ENCODE measurements around the gene ACSL6. TPM values are rescaled to one million over a fixed set of nuclear protein-coding genes. Genes with fewer than 3 reads are reported as not detected.

The ACSL6 gene
- total RNA-seq, 1 experiment from 2014 or later = 4.8 TPM

DNA sequence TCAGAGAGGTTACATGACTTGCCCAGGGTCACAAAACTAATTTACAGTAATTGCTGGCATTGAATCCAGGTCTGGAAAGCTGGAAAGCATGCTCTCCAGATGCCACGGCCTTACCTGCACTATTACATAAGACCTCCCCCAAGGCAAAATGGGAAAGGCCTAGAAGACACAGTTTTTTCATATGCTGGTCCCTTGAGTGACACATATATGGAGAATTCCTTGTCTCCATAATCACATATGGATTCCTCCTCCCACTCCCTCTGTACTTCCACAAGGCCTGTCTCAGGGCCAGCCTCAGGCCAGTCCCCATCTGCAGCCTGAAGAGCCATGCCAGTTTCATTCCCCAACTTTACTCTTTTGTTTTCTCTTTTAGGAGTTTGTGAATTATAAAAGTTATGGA, 37.4 kb downstream of the ACSL6 start:
- H3K36me3 Mint-ChIP-seq = no peaks in the 10 kb centered on the region
- ChIA-PET POLR2A (no interaction called here), CTCF (no interaction called here)
- no peak for TF ChIP-seq MYBL2 (CRISPR knock-in tag; IDR thresholded peaks at IDR 0.05)
- TF ChIP-seq, protein P1, sequence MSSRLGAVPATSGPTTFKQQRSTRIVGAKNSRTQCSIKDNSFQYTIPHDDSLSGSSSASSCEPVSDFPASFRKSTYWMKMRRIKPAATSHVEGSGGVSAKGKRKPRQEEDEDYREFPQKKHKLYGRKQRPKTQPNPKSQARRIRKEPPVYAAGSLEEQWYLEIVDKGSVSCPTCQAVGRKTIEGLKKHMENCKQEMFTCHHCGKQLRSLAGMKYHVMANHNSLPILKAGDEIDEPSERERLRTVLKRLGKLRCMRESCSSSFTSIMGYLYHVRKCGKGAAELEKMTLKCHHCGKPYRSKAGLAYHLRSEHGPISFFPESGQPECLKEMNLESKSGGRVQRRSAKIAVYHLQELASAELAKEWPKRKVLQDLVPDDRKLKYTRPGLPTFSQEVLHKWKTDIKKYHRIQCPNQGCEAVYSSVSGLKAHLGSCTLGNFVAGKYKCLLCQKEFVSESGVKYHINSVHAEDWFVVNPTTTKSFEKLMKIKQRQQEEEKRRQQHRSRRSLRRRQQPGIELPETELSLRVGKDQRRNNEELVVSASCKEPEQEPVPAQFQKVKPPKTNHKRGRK (CRISPR knock-in tag; IDR thresholded peaks at IDR 0.05; ENCODE audit: borderline replicate concordance) = no peak
- no peak overlapping the region for H3K27ac Mint-ChIP-seq
- H3K4me3 Mint-ChIP-seq = no peak overlapping the region
- peaks cover 19% of the 10 kb centered on the region for H3K4me1 Mint-ChIP-seq
- no peaks in the 10 kb centered on the region; the same call in 1 of the 2 replicates for H3K27me3 Mint-ChIP-seq (ENCODE audit: low read depth)
- no peak for DNase-seq (ENCODE audit: low spot score)
- 0 out of 2 replicates have a peak, but pooled peaks cover 3% of the 10 kb centered on the region for H3K9me3 Mint-ChIP-seq
- ATAC-seq = no peak

DNA sequence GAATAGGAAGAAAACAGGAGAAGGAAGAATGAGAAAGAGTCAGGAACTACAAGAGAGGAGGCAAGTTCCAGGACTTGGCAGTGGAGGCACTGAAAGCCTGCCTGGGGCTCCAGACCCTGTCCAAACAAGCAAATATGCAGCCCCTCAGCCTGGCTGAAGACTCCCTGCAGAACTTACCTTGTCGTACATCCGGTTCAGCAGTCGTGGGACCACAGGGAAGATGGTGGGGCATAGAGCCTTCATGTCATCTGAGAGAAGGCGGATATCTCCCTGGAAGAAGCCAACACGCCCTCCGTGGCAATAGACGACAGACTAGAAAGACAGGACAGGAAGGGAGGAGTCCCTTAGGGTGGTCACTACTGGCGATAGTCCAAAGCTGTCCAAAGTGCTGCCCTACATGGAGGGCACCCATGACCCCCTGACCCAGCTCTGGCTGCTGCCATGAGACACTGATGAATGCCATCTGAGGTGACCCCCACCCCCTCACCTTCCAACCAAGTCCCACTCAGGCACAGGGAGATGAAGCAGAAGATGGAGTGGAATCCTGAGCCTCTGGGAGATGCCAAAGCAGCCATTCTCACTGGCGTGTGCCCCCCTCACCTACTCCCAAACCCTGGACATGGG, 38.3 kb downstream of the ACSL6 start:
- ChIA-PET POLR2A (no interaction called here), CTCF (no interaction called here)
- peaks cover 19% of the 10 kb centered on the region for H3K4me1 Mint-ChIP-seq
- TF ChIP-seq RELA (CRISPR knock-in tag; IDR thresholded peaks at IDR 0.05; ENCODE audit: borderline replicate concordance) (no peak), FOXK1 (CRISPR knock-in tag; IDR thresholded peaks at IDR 0.05) (no peak), RORB (CRISPR knock-in tag; IDR thresholded peaks at IDR 0.05) (no peak), TP53 (CRISPR knock-in tag; IDR thresholded peaks at IDR 0.05) (no peak), GRHL2 (CRISPR knock-in tag; IDR thresholded peaks at IDR 0.05; ENCODE audit: insufficient replicate concordance, severe bottlenecking) (no peak), NFATC4 (CRISPR knock-in tag; IDR thresholded peaks at IDR 0.05) (no peak), MYBL2 (CRISPR knock-in tag; IDR thresholded peaks at IDR 0.05) (no peak), ZNF317 (CRISPR knock-in tag; IDR thresholded peaks at IDR 0.05; ENCODE audit: borderline replicate concordance, low read depth) (no peak), ZNF671 (CRISPR knock-in tag; IDR thresholded peaks at IDR 0.05) (no peak)
- TF ChIP-seq, protein P2, sequence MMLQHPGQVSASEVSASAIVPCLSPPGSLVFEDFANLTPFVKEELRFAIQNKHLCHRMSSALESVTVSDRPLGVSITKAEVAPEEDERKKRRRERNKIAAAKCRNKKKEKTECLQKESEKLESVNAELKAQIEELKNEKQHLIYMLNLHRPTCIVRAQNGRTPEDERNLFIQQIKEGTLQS (CRISPR knock-in tag; conservative IDR thresholded peaks at IDR 0.05) = no peak
- TF ChIP-seq, protein P3, sequence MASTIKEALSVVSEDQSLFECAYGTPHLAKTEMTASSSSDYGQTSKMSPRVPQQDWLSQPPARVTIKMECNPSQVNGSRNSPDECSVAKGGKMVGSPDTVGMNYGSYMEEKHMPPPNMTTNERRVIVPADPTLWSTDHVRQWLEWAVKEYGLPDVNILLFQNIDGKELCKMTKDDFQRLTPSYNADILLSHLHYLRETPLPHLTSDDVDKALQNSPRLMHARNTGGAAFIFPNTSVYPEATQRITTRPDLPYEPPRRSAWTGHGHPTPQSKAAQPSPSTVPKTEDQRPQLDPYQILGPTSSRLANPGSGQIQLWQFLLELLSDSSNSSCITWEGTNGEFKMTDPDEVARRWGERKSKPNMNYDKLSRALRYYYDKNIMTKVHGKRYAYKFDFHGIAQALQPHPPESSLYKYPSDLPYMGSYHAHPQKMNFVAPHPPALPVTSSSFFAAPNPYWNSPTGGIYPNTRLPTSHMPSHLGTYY (CRISPR knock-in tag; IDR thresholded peaks at IDR 0.05) = no peak
- TF ChIP-seq, protein P4, sequence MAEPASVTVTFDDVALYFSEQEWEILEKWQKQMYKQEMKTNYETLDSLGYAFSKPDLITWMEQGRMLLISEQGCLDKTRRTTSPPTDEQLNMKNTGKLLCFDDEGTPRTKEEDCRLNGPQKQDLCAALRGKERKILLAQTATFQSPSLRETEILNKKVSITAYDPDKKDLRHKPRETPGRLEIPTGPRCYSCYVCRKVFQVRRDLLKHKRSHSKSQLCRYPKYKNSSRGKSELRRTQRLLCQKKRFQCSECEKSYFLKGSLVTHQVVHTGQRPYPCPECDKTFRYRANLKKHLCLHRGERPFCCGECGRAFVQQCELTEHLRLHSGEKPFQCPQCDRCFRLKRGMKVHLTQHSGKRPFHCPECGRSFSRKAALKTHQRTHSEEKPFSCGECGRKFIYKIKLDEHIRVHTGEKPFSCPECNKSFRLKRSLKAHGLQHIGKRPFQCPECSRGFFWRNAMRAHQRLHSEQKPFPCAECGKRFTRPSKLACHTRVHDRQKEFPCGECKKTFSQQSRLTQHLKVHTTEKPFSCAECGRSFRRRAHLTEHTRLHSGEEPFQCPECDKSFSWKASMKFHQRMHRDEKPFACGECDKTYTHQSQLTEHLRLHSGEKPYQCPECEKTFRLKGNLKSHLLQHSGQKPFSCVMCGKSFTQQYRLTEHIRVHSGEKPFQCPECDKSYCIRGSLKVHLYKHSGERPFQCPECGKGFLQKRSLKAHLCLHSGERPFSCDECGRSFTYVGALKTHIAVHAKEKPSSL (CRISPR knock-in tag; conservative IDR thresholded peaks at IDR 0.05) = no peak
- H3K27ac Mint-ChIP-seq = no peak overlapping the region
- DNase-seq (ENCODE audit: low spot score) = no peak
- 0 out of 2 replicates have a peak, but pooled peaks cover 3% of the 10 kb centered on the region for H3K9me3 Mint-ChIP-seq
- no peaks in the 10 kb centered on the region; the same call in 1 of the 2 replicates for H3K27me3 Mint-ChIP-seq (ENCODE audit: low read depth)
- H3K4me3 Mint-ChIP-seq = no peak overlapping the region
- no peak for ATAC-seq
- no peaks in the 10 kb centered on the region for H3K36me3 Mint-ChIP-seq

DNA sequence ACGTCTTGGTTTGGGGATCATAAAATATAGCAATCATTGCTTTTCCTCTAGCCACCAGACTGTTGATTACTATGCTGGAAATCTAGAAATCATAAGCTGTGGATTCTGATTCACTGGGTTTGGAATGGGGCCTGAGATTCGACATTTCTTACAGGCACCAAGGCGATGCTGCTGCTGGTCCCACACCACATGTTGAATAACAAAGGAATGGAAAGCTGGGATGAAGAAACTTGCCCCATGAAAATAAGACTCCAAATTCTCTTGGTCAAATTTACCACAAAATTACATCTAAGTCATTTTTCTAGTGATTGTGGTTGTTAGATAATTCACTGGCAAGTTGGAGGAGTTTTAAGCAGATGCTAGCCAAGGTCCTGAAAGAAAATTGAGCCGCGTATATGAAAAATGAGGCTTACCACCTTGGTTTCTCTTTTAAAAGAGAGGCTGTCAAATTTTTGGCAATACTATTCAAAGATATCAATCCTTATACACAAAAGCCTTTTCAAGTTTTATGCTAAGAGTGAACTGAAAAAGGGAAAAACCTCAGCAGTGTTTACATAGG, 43.0 kb downstream of the ACSL6 start:
- Mint-ChIP-seq H3K27me3 (ENCODE audit: low read depth) (no peaks in the 10 kb centered on the region), H3K9me3 (0 out of 2 replicates have a peak, but pooled peaks cover 3% of the 10 kb centered on the region), H3K27ac (no peak overlapping the region), H3K4me3 (no peak overlapping the region), H3K4me1 (peaks cover 5% of the 10 kb centered on the region; the same call in 1 of the 2 replicates), H3K36me3 (no peaks in the 10 kb centered on the region)
- TF ChIP-seq ZNF671 (CRISPR knock-in tag; IDR thresholded peaks at IDR 0.05) (no peak), ZNF263 (CRISPR knock-in tag; IDR thresholded peaks at IDR 0.05; ENCODE audit: low read depth) (no peak), OVOL2 (CRISPR knock-in tag; IDR thresholded peaks at IDR 0.05; ENCODE audit: borderline replicate concordance) (no peak)
- TF ChIP-seq, protein P5, sequence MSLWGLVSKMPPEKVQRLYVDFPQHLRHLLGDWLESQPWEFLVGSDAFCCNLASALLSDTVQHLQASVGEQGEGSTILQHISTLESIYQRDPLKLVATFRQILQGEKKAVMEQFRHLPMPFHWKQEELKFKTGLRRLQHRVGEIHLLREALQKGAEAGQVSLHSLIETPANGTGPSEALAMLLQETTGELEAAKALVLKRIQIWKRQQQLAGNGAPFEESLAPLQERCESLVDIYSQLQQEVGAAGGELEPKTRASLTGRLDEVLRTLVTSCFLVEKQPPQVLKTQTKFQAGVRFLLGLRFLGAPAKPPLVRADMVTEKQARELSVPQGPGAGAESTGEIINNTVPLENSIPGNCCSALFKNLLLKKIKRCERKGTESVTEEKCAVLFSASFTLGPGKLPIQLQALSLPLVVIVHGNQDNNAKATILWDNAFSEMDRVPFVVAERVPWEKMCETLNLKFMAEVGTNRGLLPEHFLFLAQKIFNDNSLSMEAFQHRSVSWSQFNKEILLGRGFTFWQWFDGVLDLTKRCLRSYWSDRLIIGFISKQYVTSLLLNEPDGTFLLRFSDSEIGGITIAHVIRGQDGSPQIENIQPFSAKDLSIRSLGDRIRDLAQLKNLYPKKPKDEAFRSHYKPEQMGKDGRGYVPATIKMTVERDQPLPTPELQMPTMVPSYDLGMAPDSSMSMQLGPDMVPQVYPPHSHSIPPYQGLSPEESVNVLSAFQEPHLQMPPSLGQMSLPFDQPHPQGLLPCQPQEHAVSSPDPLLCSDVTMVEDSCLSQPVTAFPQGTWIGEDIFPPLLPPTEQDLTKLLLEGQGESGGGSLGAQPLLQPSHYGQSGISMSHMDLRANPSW (CRISPR knock-in tag; conservative IDR thresholded peaks at IDR 0.05; ENCODE audit: low read depth) = no peak
- TF ChIP-seq, protein P6, sequence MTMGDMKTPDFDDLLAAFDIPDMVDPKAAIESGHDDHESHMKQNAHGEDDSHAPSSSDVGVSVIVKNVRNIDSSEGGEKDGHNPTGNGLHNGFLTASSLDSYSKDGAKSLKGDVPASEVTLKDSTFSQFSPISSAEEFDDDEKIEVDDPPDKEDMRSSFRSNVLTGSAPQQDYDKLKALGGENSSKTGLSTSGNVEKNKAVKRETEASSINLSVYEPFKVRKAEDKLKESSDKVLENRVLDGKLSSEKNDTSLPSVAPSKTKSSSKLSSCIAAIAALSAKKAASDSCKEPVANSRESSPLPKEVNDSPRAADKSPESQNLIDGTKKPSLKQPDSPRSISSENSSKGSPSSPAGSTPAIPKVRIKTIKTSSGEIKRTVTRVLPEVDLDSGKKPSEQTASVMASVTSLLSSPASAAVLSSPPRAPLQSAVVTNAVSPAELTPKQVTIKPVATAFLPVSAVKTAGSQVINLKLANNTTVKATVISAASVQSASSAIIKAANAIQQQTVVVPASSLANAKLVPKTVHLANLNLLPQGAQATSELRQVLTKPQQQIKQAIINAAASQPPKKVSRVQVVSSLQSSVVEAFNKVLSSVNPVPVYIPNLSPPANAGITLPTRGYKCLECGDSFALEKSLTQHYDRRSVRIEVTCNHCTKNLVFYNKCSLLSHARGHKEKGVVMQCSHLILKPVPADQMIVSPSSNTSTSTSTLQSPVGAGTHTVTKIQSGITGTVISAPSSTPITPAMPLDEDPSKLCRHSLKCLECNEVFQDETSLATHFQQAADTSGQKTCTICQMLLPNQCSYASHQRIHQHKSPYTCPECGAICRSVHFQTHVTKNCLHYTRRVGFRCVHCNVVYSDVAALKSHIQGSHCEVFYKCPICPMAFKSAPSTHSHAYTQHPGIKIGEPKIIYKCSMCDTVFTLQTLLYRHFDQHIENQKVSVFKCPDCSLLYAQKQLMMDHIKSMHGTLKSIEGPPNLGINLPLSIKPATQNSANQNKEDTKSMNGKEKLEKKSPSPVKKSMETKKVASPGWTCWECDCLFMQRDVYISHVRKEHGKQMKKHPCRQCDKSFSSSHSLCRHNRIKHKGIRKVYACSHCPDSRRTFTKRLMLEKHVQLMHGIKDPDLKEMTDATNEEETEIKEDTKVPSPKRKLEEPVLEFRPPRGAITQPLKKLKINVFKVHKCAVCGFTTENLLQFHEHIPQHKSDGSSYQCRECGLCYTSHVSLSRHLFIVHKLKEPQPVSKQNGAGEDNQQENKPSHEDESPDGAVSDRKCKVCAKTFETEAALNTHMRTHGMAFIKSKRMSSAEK (CRISPR knock-in tag; IDR thresholded peaks at IDR 0.05; ENCODE audit: borderline replicate concordance) = no peak
- DNase-seq (ENCODE audit: low spot score) (no peak), ATAC-seq (no peak)
- POLR2A ChIA-PET = interaction anchor here (0.8 kb wide), 1 partner anchor 22 kb away, joined by 3 read pairs; no protein-coding TSS in a partner anchor
- CTCF ChIA-PET = no interaction called here
